ENCODE results near the gene TMEM175.

Gene TMEM175

GRCh38 chr4:892780-893179 is 39.5 kb upstream of the TMEM175 start:
- TF ChIP-seq CTCF (IDR thresholded peaks at IDR 0.05; ENCODE audit: insufficient read depth, low read depth, low read length, missing control alignments): no peak
- DNase-seq (ENCODE audit: low read depth): no peak
- no peak overlapping the region for H3K4me3 ChIP-seq (ENCODE audit: low read depth, low read length)

GRCh38 chr4:893276-893994 is 38.8 kb upstream of the TMEM175 start:
- no peak for TF ChIP-seq CTCF (IDR thresholded peaks at IDR 0.05; ENCODE audit: insufficient read depth, low read depth, low read length, missing control alignments)
- no peak for DNase-seq (ENCODE audit: low read depth)
- H3K4me3 ChIP-seq (ENCODE audit: low read depth, low read length): no peak overlapping the region

GRCh38 chr4:893995-894705 is 38.1 kb upstream of the TMEM175 start:
- no peak for DNase-seq (ENCODE audit: low read depth)
- no peak for TF ChIP-seq CTCF (IDR thresholded peaks at IDR 0.05; ENCODE audit: insufficient read depth, low read depth, low read length, missing control alignments)
- no peak overlapping the region for H3K4me3 ChIP-seq (ENCODE audit: low read depth, low read length)

GRCh38 chr4:895596-895995 is 36.7 kb upstream of the TMEM175 start:
- TF ChIP-seq CTCF (IDR thresholded peaks at IDR 0.05; ENCODE audit: insufficient read depth, low read depth, low read length, missing control alignments): no peak
- H3K4me3 ChIP-seq (ENCODE audit: low read depth, low read length): no peak overlapping the region
- DNase-seq (ENCODE audit: low read depth): no peak

- H3K4me3 ChIP-seq (ENCODE audit: low read depth, low read length): no peak overlapping the region
- TF ChIP-seq CTCF (IDR thresholded peaks at IDR 0.05; ENCODE audit: insufficient read depth, low read depth, low read length, missing control alignments): no peak
- DNase-seq (ENCODE audit: low read depth): no peak
Measured at GRCh38 chr4:896216-896615, 36.0 kb upstream of the TMEM175 start.

GRCh38 chr4:896630-897029 is 35.6 kb upstream of the TMEM175 start:
- no peak overlapping the region for H3K4me3 ChIP-seq (ENCODE audit: low read depth, low read length)
- no peak for DNase-seq (ENCODE audit: low read depth)
- TF ChIP-seq CTCF (IDR thresholded peaks at IDR 0.05; ENCODE audit: insufficient read depth, low read depth, low read length, missing control alignments): no peak

All from GM12865 (cell line).